Measurements from ENCODE around the gene THAP7. TPM values are rescaled to one million over a fixed set of nuclear protein-coding genes. Genes with fewer than 3 reads are reported as not detected.

Gene THAP7
- total and polyA plus RNA-seq, 9 of the 15 experiments (the other 6 are each of a cell fraction or from before 2014, with no cell fraction given): 7.9 to 263 (median 84.1) TPM

DNA sequence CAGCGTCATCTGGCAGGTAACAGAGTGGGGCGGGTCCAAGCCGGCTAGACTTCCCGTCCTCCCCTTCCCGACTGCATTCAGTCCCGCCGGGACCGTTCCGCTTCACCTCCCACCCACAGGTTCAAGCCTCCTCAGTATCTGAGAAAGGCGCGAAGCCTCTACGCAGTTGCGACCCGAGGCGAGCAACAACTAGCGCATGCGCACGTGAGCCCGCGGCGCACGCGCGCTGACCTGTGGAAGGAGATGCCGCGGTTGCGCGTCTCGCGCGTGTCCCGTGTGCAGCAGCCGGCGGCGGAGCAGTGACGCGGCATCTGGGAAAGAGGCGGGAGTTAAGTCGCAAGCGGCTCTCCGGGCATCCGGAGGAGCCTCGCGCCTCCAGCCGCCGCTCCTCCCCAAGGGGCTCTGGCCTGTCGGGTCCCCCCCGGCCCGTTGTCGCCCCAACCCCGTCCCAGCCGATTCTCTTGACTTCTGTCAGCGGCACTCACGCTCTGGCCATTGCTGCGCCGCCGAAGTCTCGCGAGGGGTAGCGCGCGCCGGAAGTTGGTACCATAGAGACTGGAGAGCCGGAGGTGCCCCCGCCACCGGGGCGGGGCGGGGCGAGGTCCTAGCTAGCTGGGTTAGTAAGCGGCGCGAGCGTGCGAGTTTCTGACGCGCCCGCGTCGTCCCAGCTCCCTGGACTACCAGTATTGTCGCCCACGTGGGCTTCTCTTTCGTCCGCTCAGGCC, at the start of gene THAP7 (continued):
- TF ChIP-seq RFX5 (IDR thresholded peaks at IDR 0.05; ENCODE audit: low read depth, low read length) (peak; percentile 55), ARID2 (IDR thresholded peaks at IDR 0.05) (no peak), SRSF9 (IDR thresholded peaks at IDR 0.05; ENCODE audit: borderline replicate concordance, low read depth, low read length) (no peak), TRIM28 (IDR thresholded peaks at IDR 0.05) (no peak), RBBP5 (IDR thresholded peaks at IDR 0.05; ENCODE audit: borderline replicate concordance, insufficient read depth, low read length, poor library complexity, severe bottlenecking) (peak; percentile 97), MAFG (tag; conservative IDR thresholded peaks at IDR 0.05) (no peak), MTF1 (CRISPR knock-in tag; IDR thresholded peaks at IDR 0.05; ENCODE audit: borderline replicate concordance) (peak; percentile 94), PTBP1 (IDR thresholded peaks at IDR 0.05; ENCODE audit: low read depth, low read length) (no peak), XRCC4 (IDR thresholded peaks at IDR 0.05; ENCODE audit: extremely low read depth, insufficient read depth, insufficient read length) (no peak), PHF21A (IDR thresholded peaks at IDR 0.05; ENCODE audit: borderline replicate concordance, low read depth) (no peak), CREBBP (IDR thresholded peaks at IDR 0.05; ENCODE audit: low read depth, low read length) (no peak)
- TF ChIP-seq, protein P1, sequence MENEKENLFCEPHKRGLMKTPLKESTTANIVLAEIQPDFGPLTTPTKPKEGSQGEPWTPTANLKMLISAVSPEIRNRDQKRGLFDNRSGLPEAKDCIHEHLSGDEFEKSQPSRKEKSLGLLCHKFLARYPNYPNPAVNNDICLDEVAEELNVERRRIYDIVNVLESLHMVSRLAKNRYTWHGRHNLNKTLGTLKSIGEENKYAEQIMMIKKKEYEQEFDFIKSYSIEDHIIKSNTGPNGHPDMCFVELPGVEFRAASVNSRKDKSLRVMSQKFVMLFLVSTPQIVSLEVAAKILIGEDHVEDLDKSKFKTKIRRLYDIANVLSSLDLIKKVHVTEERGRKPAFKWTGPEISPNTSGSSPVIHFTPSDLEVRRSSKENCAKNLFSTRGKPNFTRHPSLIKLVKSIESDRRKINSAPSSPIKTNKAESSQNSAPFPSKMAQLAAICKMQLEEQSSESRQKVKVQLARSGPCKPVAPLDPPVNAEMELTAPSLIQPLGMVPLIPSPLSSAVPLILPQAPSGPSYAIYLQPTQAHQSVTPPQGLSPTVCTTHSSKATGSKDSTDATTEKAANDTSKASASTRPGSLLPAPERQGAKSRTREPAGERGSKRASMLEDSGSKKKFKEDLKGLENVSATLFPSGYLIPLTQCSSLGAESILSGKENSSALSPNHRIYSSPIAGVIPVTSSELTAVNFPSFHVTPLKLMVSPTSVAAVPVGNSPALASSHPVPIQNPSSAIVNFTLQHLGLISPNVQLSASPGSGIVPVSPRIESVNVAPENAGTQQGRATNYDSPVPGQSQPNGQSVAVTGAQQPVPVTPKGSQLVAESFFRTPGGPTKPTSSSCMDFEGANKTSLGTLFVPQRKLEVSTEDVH (IDR thresholded peaks at IDR 0.05; ENCODE audit: low read depth, partially characterized antibody): no peak
- TF ChIP-seq, protein P2, sequence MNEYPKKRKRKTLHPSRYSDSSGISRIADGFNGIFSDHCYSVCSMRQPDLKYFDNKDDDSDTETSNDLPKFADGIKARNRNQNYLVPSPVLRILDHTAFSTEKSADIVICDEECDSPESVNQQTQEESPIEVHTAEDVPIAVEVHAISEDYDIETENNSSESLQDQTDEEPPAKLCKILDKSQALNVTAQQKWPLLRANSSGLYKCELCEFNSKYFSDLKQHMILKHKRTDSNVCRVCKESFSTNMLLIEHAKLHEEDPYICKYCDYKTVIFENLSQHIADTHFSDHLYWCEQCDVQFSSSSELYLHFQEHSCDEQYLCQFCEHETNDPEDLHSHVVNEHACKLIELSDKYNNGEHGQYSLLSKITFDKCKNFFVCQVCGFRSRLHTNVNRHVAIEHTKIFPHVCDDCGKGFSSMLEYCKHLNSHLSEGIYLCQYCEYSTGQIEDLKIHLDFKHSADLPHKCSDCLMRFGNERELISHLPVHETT (CRISPR knock-in tag; conservative IDR thresholded peaks at IDR 0.05 in 1 of 2, IDR thresholded peaks at IDR 0.05 in 1 of 2): no peak
- TF ChIP-seq, protein P3, sequence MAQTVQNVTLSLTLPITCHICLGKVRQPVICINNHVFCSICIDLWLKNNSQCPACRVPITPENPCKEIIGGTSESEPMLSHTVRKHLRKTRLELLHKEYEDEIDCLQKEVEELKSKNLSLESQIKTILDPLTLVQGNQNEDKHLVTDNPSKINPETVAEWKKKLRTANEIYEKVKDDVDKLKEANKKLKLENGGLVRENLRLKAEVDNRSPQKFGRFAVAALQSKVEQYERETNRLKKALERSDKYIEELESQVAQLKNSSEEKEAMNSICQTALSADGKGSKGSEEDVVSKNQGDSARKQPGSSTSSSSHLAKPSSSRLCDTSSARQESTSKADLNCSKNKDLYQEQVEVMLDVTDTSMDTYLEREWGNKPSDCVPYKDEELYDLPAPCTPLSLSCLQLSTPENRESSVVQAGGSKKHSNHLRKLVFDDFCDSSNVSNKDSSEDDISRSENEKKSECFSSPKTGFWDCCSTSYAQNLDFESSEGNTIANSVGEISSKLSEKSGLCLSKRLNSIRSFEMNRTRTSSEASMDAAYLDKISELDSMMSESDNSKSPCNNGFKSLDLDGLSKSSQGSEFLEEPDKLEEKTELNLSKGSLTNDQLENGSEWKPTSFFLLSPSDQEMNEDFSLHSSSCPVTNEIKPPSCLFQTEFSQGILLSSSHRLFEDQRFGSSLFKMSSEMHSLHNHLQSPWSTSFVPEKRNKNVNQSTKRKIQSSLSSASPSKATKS (CRISPR knock-in tag; IDR thresholded peaks at IDR 0.05): no peak
- TF ChIP-seq, protein P4, sequence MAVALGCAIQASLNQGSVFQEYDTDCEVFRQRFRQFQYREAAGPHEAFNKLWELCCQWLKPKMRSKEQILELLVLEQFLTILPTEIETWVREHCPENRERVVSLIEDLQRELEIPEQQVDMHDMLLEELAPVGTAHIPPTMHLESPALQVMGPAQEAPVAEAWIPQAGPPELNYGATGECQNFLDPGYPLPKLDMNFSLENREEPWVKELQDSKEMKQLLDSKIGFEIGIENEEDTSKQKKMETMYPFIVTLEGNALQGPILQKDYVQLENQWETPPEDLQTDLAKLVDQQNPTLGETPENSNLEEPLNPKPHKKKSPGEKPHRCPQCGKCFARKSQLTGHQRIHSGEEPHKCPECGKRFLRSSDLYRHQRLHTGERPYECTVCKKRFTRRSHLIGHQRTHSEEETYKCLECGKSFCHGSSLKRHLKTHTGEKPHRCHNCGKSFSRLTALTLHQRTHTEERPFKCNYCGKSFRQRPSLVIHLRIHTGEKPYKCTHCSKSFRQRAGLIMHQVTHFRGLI (CRISPR knock-in tag; IDR thresholded peaks at IDR 0.05): peak; percentile 81
- TF ChIP-seq, protein P5, sequence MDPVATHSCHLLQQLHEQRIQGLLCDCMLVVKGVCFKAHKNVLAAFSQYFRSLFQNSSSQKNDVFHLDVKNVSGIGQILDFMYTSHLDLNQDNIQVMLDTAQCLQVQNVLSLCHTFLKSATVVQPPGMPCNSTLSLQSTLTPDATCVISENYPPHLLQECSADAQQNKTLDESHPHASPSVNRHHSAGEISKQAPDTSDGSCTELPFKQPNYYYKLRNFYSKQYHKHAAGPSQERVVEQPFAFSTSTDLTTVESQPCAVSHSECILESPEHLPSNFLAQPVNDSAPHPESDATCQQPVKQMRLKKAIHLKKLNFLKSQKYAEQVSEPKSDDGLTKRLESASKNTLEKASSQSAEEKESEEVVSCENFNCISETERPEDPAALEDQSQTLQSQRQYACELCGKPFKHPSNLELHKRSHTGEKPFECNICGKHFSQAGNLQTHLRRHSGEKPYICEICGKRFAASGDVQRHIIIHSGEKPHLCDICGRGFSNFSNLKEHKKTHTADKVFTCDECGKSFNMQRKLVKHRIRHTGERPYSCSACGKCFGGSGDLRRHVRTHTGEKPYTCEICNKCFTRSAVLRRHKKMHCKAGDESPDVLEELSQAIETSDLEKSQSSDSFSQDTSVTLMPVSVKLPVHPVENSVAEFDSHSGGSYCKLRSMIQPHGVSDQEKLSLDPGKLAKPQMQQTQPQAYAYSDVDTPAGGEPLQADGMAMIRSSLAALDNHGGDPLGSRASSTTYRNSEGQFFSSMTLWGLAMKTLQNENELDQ (CRISPR knock-in tag; IDR thresholded peaks at IDR 0.05; ENCODE audit: borderline replicate concordance): no peak
